IgD-negative memory B cell (primary cell): ENCODE data around the gene TMEM150A. TPM values are rescaled to one million over a fixed set of nuclear protein-coding genes. Genes with fewer than 3 reads are reported as not detected.

Experiments used
- H3K27ac Mint-ChIP-seq, 3 donors: one replicate each; pipeline ENCODE4 v1.8.0; 2020 to 2022; ENCODE audit warnings: mild to moderate bottlenecking in 3 of 3, mixed read lengths in 3 of 3, moderate library complexity in 1 of 3
- H3K27me3 Mint-ChIP-seq: one replicate; pipeline ENCODE4 v1.8.0; 2021; ENCODE audit warnings: mixed read lengths
- H3K36me3 Mint-ChIP-seq: one replicate; pipeline ENCODE4 v1.8.0; 2020; ENCODE audit warnings: mild to moderate bottlenecking, mixed read lengths
- H3K4me1 Mint-ChIP-seq, 3 donors: one replicate each; pipeline ENCODE4 v1.8.0; 2020 to 2022; ENCODE audit warnings: mixed read lengths in 3 of 3, mild to moderate bottlenecking in 1 of 3
- H3K4me3 Mint-ChIP-seq, 4 donors: one replicate each; pipeline ENCODE4 v1.8.0; 2020 to 2022; ENCODE audit warnings: mild to moderate bottlenecking in 4 of 4, mixed read lengths in 4 of 4, moderate library complexity in 3 of 4
- H3K9me3 Mint-ChIP-seq, 3 donors: one replicate each; pipeline ENCODE4 v1.8.0; 2020 to 2021; ENCODE audit warnings: mixed read lengths in 3 of 3, mild to moderate bottlenecking in 1 of 3
- polyA plus RNA-seq: library from polyadenylated mRNA; unstranded; fragments of 300-500 nt; fragmentation: Illumina TruSeq; gene quantifications from one replicate; pipeline ENCODE4 v1.2.3, GENCODE V29; 2021

The TMEM150A gene
- 13.4 TPM for polyA plus RNA-seq

- peak within 1 kb of the TSS; percentile 91 to 96 (median 92) for H3K4me3 Mint-ChIP-seq
- peak within 1 kb of the TSS; percentile 65 to 81 (median 74) for H3K27ac Mint-ChIP-seq
- no peaks in the 10 kb centered on the region for H3K27me3 Mint-ChIP-seq
- H3K9me3 Mint-ChIP-seq: no peaks in the 10 kb centered on the region
- H3K4me1 Mint-ChIP-seq: peaks cover 19 to 30% (median 26%) of the 10 kb centered on the region in 3 donors
- no peaks in the 10 kb centered on the region for H3K36me3 Mint-ChIP-seq
Observed at GRCh38 chr2:85602476-85603234, at the start of gene TMEM150A. Gene TMEM150A, minus strand, starts transcription at chr2:85602698. Its CDS starts 750 bp downstream, at chr2:85601948.

GRCh38 chr2:85652056-85652455 is 49.6 kb upstream of the TMEM150A start:
- Mint-ChIP-seq H3K27me3 (no peaks in the 10 kb centered on the region), H3K4me3 (peak overlapping the region in 1 of 4 donors; percentile 3), H3K9me3 (no peaks in the 10 kb centered on the region), H3K27ac (no peak overlapping the region), H3K4me1 (peaks cover 18 to 21% (median 18%) of the 10 kb centered on the region in 3 donors), H3K36me3 (peaks cover 8% of the 10 kb centered on the region)

- Mint-ChIP-seq H3K9me3 (no peaks in the 10 kb centered on the region), H3K4me3 (no peak overlapping the region), H3K4me1 (peaks cover 19 to 23% (median 21%) of the 10 kb centered on the region in 3 donors), H3K27ac (no peak overlapping the region), H3K27me3 (no peaks in the 10 kb centered on the region), H3K36me3 (peaks cover 8% of the 10 kb centered on the region)
Observed at GRCh38 chr2:85651097-85651496, 48.6 kb upstream of the TMEM150A start.

GRCh38 chr2:85650456-85650855 is 48.0 kb upstream of the TMEM150A start:
- no peaks in the 10 kb centered on the region for H3K27me3 Mint-ChIP-seq
- H3K4me3 Mint-ChIP-seq: no peak overlapping the region
- H3K36me3 Mint-ChIP-seq: peaks cover 7% of the 10 kb centered on the region
- no peak overlapping the region for H3K27ac Mint-ChIP-seq
- peaks cover 19 to 23% (median 21%) of the 10 kb centered on the region in 3 donors for H3K4me1 Mint-ChIP-seq
- no peaks in the 10 kb centered on the region for H3K9me3 Mint-ChIP-seq

GRCh38 chr2:85649201-85650190 is 47.0 kb upstream of the TMEM150A start:
- H3K4me1 Mint-ChIP-seq: peaks cover 19 to 23% (median 21%) of the 10 kb centered on the region in 3 donors
- H3K27ac Mint-ChIP-seq: peak overlapping the region in 1 of 3 donors; percentile 31
- H3K36me3 Mint-ChIP-seq: peaks cover 7% of the 10 kb centered on the region
- no peaks in the 10 kb centered on the region for H3K9me3 Mint-ChIP-seq
- no peaks in the 10 kb centered on the region for H3K27me3 Mint-ChIP-seq
- peak overlapping the region in 1 of 4 donors; percentile 66 for H3K4me3 Mint-ChIP-seq

- Mint-ChIP-seq H3K4me3 (peak overlapping the region in 1 of 4 donors; percentile 19), H3K27ac (peak overlapping the region in 2 of 3 donors; percentile 6 to 25), H3K27me3 (no peaks in the 10 kb centered on the region), H3K9me3 (no peaks in the 10 kb centered on the region), H3K36me3 (peaks cover 7% of the 10 kb centered on the region), H3K4me1 (peaks cover 19 to 23% (median 21%) of the 10 kb centered on the region in 3 donors)
Observed at GRCh38 chr2:85648619-85649018, 46.1 kb upstream of the TMEM150A start.

- H3K36me3 Mint-ChIP-seq: peaks cover 5% of the 10 kb centered on the region
Observed at GRCh38 chr2:85647823-85648526, 45.5 kb upstream of the TMEM150A start.

GRCh38 chr2:85646166-85646565 is 43.7 kb upstream of the TMEM150A start:
- H3K9me3 Mint-ChIP-seq: no peaks in the 10 kb centered on the region
- no peak overlapping the region for H3K4me3 Mint-ChIP-seq
- peaks cover 19 to 23% (median 23%) of the 10 kb centered on the region in 3 donors for H3K4me1 Mint-ChIP-seq
- H3K36me3 Mint-ChIP-seq: peaks cover 5% of the 10 kb centered on the region
- H3K27ac Mint-ChIP-seq: no peak overlapping the region
- no peaks in the 10 kb centered on the region for H3K27me3 Mint-ChIP-seq

More at GRCh38 chr2:85647823-85648526, 45.5 kb upstream of the TMEM150A start:
- H3K4me1 Mint-ChIP-seq: peaks cover 19 to 23% (median 21%) of the 10 kb centered on the region in 3 donors
- H3K27me3 Mint-ChIP-seq: no peaks in the 10 kb centered on the region
- H3K27ac Mint-ChIP-seq: peak overlapping the region; percentile 6 to 68 (median 10)
- H3K9me3 Mint-ChIP-seq: no peaks in the 10 kb centered on the region
- peak overlapping the region in 3 of 4 donors; percentile 5 to 58 (median 23) for H3K4me3 Mint-ChIP-seq

GRCh38 chr2:85644909-85645308 is 42.4 kb upstream of the TMEM150A start:
- no peaks in the 10 kb centered on the region for H3K9me3 Mint-ChIP-seq
- H3K27me3 Mint-ChIP-seq: no peaks in the 10 kb centered on the region
- peaks cover 19 to 23% (median 23%) of the 10 kb centered on the region in 3 donors for H3K4me1 Mint-ChIP-seq
- H3K27ac Mint-ChIP-seq: no peak overlapping the region
- no peak overlapping the region for H3K4me3 Mint-ChIP-seq
- H3K36me3 Mint-ChIP-seq: peaks cover 5% of the 10 kb centered on the region

GRCh38 chr2:85642725-85643124 is 40.2 kb upstream of the TMEM150A start:
- no peaks in the 10 kb centered on the region for H3K9me3 Mint-ChIP-seq
- peak overlapping the region in 1 of 3 donors; percentile 39 for H3K27ac Mint-ChIP-seq
- no peaks in the 10 kb centered on the region for H3K27me3 Mint-ChIP-seq
- H3K36me3 Mint-ChIP-seq: peaks cover 2% of the 10 kb centered on the region
- peaks cover 5 to 10% (median 6%) of the 10 kb centered on the region in 3 donors for H3K4me1 Mint-ChIP-seq
- peak overlapping the region in 1 of 4 donors; percentile 52 for H3K4me3 Mint-ChIP-seq

GRCh38 chr2:85635636-85636035 is 33.1 kb upstream of the TMEM150A start:
- H3K4me1 Mint-ChIP-seq: peaks cover 5 to 13% (median 9%) of the 10 kb centered on the region in 3 donors
- H3K36me3 Mint-ChIP-seq: peaks cover 5% of the 10 kb centered on the region
- H3K9me3 Mint-ChIP-seq: no peaks in the 10 kb centered on the region
- H3K27me3 Mint-ChIP-seq: no peaks in the 10 kb centered on the region
- no peak overlapping the region for H3K27ac Mint-ChIP-seq
- H3K4me3 Mint-ChIP-seq: no peak overlapping the region

- H3K4me3 Mint-ChIP-seq: no peak overlapping the region
- no peak overlapping the region for H3K27ac Mint-ChIP-seq
- peaks cover 5% of the 10 kb centered on the region for H3K36me3 Mint-ChIP-seq
- no peaks in the 10 kb centered on the region for H3K27me3 Mint-ChIP-seq
- no peaks in the 10 kb centered on the region for H3K9me3 Mint-ChIP-seq
- peaks cover 5 to 13% (median 9%) of the 10 kb centered on the region in 3 donors for H3K4me1 Mint-ChIP-seq
Observed at GRCh38 chr2:85635011-85635410, 32.5 kb upstream of the TMEM150A start.

- Mint-ChIP-seq H3K4me1 (peaks cover 4 to 21% (median 20%) of the 10 kb centered on the region in 3 donors), H3K4me3 (peak overlapping the region in 1 of 4 donors; percentile 60), H3K27ac (no peak overlapping the region), H3K36me3 (peaks cover 4% of the 10 kb centered on the region), H3K9me3 (no peaks in the 10 kb centered on the region), H3K27me3 (no peaks in the 10 kb centered on the region)
Observed at GRCh38 chr2:85631316-85631715, 28.8 kb upstream of the TMEM150A start.

GRCh38 chr2:85628658-85629057 is 26.2 kb upstream of the TMEM150A start:
- H3K36me3 Mint-ChIP-seq: peaks cover 4% of the 10 kb centered on the region
- peak overlapping the region in 2 of 3 donors; percentile 21 to 92 for H3K27ac Mint-ChIP-seq
- peaks cover 4 to 16% (median 12%) of the 10 kb centered on the region in 3 donors for H3K4me1 Mint-ChIP-seq
- no peaks in the 10 kb centered on the region for H3K27me3 Mint-ChIP-seq
- no peaks in the 10 kb centered on the region for H3K9me3 Mint-ChIP-seq
- H3K4me3 Mint-ChIP-seq: peak overlapping the region in 2 of 4 donors; percentile 9 to 46
